Ovary (tissue), 3 donors: ENCODE results near the gene DOK3.

Source experiments
- EP300 ChIP-seq: sonication (generic); formaldehyde crosslinking; IDR thresholded peaks from one replicate; pipeline ENCODE4 v1.6.1; 2017; ENCODE audit warnings: antibody characterized with exemption
- TF ChIP-seq, protein P1 (sequence below), 3 donors: fragments of 450-650 bp in 2 of 3; fragments of 200-600 bp in 1 of 3; IDR thresholded peaks; one replicate each; pipeline versions ENCODE4 v1.5.1 to v1.8.0; 2016 to 2022; ENCODE audit warnings: antibody characterized with exemption in 3 of 3, mild to moderate bottlenecking in 1 of 3
- donor health status: DM: no; HTN: no; CAD: no.

DNA sequence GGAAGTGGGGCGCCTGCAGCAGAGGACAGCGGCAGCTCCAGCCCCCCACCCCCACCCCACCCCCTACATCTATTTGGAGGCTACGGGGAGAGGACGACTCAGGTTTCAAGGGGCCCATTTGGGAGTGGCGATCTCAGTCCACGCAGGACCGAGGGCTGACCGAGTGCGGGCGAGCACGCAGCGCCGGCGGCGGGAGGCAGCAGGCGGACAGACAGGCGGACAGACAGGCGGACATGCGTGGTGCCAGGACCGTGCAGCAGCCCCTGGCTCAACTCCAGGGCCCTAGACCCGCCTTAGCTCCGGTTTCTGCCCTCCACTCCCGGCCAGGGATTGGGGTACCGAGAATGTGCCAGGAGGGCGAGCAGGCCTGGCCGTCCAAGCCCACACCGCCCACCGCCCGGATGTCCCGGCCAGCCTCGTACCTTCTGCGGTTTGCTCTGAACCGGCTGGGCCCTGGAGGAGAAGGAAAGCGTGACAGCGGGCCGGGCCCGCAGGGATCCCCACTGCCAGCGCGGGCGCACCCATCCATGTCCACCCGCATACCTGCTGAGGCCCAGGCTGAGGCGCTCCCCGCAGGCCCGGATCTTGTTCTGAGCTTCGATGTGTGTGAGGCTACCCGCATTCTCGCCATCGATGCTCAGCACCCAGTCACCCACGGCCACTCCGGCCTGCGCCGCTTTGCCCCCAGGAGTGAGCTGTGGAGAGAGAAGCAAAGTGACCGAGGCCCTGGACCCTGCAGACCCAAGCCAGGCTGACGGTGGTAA lies 17.5 kb downstream of the DOK3 start:
- TF ChIP-seq, protein P1, sequence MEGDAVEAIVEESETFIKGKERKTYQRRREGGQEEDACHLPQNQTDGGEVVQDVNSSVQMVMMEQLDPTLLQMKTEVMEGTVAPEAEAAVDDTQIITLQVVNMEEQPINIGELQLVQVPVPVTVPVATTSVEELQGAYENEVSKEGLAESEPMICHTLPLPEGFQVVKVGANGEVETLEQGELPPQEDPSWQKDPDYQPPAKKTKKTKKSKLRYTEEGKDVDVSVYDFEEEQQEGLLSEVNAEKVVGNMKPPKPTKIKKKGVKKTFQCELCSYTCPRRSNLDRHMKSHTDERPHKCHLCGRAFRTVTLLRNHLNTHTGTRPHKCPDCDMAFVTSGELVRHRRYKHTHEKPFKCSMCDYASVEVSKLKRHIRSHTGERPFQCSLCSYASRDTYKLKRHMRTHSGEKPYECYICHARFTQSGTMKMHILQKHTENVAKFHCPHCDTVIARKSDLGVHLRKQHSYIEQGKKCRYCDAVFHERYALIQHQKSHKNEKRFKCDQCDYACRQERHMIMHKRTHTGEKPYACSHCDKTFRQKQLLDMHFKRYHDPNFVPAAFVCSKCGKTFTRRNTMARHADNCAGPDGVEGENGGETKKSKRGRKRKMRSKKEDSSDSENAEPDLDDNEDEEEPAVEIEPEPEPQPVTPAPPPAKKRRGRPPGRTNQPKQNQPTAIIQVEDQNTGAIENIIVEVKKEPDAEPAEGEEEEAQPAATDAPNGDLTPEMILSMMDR (IDR thresholded peaks at IDR 0.05), result no peak
- no peak for TF ChIP-seq EP300
